Fibroblast of lung (primary cell): ENCODE data around the gene PLEKHB2.

ENCODE experiments used
- CTCF ChIP-seq, 2 donors: IDR thresholded peaks in 1 of 2; conservative IDR thresholded peaks in 1 of 2; 1 replicate in 1 of 2; 2 replicates in 1 of 2; pipeline ENCODE4 v1.5.1; 2011 to 2012; ENCODE audit warnings: low read length in 2 of 2, control low read depth in 1 of 2, inconsistent platforms in 1 of 2, low read depth in 1 of 2, mild to moderate bottlenecking in 1 of 2
- EZH2 ChIP-seq: IDR thresholded peaks from 2 replicates; pipeline ENCODE4 v1.5.1; 2012; ENCODE audit warnings: low read length, control low read depth, mild to moderate bottlenecking; ENCODE audit errors: missing control alignments

- TF ChIP-seq CTCF (conservative IDR thresholded peaks at IDR 0.05 in 1 of 2, IDR thresholded peaks at IDR 0.05 in 1 of 2; ENCODE audit: low read depth in 1 of 2, low read length in 2 of 2), result no peak
- no peak for TF ChIP-seq EZH2
Observed at GRCh38 chr2:131056932-131057287, 48.2 kb upstream of the PLEKHB2 start.
